ENCODE data around the gene WDR19.

The WDR19 gene

DNA sequence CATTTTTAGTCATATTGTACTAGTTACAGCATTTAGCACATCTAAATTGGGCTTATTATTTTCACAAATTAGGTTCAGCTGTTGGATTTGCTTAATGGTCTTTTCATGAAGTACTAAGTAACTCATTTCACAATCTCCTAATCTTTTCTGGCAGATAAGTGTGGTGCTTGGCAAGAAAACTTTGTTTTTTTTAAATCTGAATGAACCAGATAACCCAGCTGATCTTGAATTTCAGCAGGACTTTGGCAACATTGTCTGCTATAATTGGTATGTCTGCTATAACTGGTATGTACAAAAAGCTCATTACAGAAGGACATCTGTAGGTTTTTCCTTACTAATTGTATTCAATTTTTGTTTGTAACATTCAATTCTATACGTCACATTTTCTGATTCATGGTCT is 22.7 kb downstream of the WDR19 start:
- peaks cover 0 to 4% (median 0%) of the 10 kb centered on the region in 3 donors for H3K9me3 ChIP-seq
- H3K36me3 ChIP-seq = peaks cover 69 to 79% (median 78%) of the 10 kb centered on the region in 3 donors
- H3K4me1 ChIP-seq = no peaks in the 10 kb centered on the region
- no peak overlapping the region for H3K4me3 ChIP-seq
- intact Hi-C loops (cut with DNase I; ENCODE audit: low total_unique reads) = no loop called here
- DNase-seq = no peak
- TF ChIP-seq, protein P1, sequence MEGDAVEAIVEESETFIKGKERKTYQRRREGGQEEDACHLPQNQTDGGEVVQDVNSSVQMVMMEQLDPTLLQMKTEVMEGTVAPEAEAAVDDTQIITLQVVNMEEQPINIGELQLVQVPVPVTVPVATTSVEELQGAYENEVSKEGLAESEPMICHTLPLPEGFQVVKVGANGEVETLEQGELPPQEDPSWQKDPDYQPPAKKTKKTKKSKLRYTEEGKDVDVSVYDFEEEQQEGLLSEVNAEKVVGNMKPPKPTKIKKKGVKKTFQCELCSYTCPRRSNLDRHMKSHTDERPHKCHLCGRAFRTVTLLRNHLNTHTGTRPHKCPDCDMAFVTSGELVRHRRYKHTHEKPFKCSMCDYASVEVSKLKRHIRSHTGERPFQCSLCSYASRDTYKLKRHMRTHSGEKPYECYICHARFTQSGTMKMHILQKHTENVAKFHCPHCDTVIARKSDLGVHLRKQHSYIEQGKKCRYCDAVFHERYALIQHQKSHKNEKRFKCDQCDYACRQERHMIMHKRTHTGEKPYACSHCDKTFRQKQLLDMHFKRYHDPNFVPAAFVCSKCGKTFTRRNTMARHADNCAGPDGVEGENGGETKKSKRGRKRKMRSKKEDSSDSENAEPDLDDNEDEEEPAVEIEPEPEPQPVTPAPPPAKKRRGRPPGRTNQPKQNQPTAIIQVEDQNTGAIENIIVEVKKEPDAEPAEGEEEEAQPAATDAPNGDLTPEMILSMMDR (IDR thresholded peaks at IDR 0.05) = no peak
- no peak overlapping the region for H3K27ac ChIP-seq
- H3K27me3 ChIP-seq = no peaks in the 10 kb centered on the region

DNA sequence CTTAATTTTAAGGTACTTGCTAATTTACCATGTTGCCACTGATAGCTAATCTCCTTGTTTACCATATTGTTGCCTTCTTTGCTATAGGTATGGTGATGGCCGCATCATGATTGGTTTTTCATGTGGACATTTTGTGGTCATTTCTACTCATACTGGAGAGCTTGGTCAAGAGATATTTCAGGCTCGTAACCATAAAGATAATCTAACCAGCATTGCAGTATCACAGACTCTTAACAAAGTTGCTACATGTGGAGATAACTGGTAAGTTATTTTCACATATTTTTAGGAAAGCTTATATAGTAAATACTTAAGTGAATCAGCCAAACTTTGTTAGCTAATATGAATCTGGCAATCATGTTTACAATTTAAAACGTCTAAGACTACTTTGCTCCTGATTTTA is 23.1 kb downstream of the WDR19 start:
- Histone ChIP-seq H3K4me3 (no peak overlapping the region), H3K27me3 (no peaks in the 10 kb centered on the region), H3K9me3 (peaks cover 0 to 4% (median 0%) of the 10 kb centered on the region in 3 donors), H3K4me1 (no peaks in the 10 kb centered on the region), H3K36me3 (peaks cover 67 to 77% (median 77%) of the 10 kb centered on the region in 3 donors), H3K27ac (no peak overlapping the region)
- no peak for DNase-seq
- intact Hi-C loops (cut with DNase I; ENCODE audit: low total_unique reads) = no loop called here
- TF ChIP-seq, protein P1 (IDR thresholded peaks at IDR 0.05) = no peak

DNA sequence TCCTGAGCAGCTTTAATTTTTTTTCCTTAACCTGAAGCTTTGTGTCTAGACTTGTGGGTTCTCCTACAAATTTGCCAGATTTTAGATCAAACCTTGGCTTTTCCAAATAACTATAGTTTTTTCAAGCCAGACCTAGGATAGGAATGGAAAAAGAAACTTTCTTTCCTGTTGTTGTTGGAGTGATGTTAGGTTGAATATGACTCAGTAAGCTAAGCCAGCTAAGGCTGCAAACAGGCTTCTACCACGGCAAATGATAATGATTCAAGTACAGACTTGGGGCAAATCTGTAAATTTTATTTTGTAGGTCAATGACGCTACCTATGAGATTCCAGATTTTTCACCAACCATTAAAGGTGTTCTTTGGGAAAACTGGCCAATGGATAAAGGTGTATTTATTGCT is 45.6 kb downstream of the WDR19 start:
- H3K4me3 ChIP-seq = no peak overlapping the region
- H3K4me1 ChIP-seq = peaks cover 0 to 16% (median 0%) of the 10 kb centered on the region in 4 donors
- TF ChIP-seq, protein P1 (IDR thresholded peaks at IDR 0.05) = no peak

DNA sequence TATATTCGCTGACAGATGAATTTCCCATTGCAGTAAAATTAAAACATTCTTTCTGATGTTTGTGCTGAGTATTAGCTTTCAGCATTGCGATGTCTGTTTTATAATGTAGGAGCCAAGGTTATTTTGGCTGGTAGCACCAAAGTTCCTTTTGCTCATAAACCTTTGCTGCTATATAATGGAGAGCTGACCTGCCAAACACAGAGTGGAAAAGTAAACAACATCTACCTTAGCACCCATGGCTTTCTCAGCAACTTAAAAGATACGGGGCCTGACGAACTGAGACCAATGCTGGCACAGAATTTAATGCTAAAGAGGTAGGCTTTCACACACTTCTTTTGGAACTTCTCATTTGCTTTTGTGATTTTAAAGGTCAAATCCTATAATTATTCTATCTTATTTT is 46.0 kb downstream of the WDR19 start:
- H3K27ac ChIP-seq = peak overlapping the region in 1 of 2 donors; percentile 31
- TF ChIP-seq, protein P1 (IDR thresholded peaks at IDR 0.05) = no peak
- no peak for DNase-seq
- intact Hi-C loops (cut with DNase I; ENCODE audit: low total_unique reads) = no loop called here
- no peaks in the 10 kb centered on the region for H3K27me3 ChIP-seq
- H3K4me1 ChIP-seq = peaks cover 0 to 16% (median 0%) of the 10 kb centered on the region in 4 donors
- no peak overlapping the region for H3K4me3 ChIP-seq
- peaks cover 14 to 27% (median 20%) of the 10 kb centered on the region in 3 donors for H3K36me3 ChIP-seq
- H3K9me3 ChIP-seq = no peaks in the 10 kb centered on the region

More for the DNA sequence above, 45.6 kb downstream of the WDR19 start:
- peak overlapping the region in 1 of 2 donors; percentile 31 for H3K27ac ChIP-seq
- peaks cover 14 to 23% (median 16%) of the 10 kb centered on the region in 3 donors for H3K36me3 ChIP-seq
- no peaks in the 10 kb centered on the region for H3K9me3 ChIP-seq
- DNase-seq = no peak
- H3K27me3 ChIP-seq = no peaks in the 10 kb centered on the region
- intact Hi-C loops (cut with DNase I; ENCODE audit: low total_unique reads) = no loop called here

DNA sequence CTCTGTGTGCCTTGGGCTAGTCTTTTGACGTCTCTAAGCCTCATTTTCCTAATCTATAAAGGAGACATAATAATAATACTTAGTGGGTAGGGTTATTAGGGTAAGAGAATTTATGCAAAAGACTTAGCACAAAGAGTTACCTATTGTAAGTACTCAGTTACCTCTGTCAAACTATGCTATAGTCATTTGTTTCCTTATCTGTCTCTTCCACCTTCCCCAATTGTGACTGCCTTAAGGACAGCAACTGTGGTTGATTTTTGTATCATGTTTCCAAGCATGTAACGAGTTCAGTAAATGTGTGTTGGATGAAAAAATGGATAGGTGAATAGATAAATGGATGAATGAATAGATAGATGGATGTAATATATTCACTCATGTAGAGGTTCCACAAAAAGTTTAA is 48.1 kb downstream of the WDR19 start:
- Histone ChIP-seq H3K27ac (no peak overlapping the region), H3K4me3 (no peak overlapping the region), H3K9me3 (no peaks in the 10 kb centered on the region), H3K36me3 (peaks cover 20 to 41% (median 20%) of the 10 kb centered on the region in 3 donors), H3K27me3 (no peaks in the 10 kb centered on the region), H3K4me1 (peaks cover 0 to 16% (median 0%) of the 10 kb centered on the region in 4 donors)
- intact Hi-C loops (cut with DNase I; ENCODE audit: low total_unique reads) = no loop called here
- no peak for DNase-seq
- TF ChIP-seq, protein P1 (IDR thresholded peaks at IDR 0.05) = no peak

DNA sequence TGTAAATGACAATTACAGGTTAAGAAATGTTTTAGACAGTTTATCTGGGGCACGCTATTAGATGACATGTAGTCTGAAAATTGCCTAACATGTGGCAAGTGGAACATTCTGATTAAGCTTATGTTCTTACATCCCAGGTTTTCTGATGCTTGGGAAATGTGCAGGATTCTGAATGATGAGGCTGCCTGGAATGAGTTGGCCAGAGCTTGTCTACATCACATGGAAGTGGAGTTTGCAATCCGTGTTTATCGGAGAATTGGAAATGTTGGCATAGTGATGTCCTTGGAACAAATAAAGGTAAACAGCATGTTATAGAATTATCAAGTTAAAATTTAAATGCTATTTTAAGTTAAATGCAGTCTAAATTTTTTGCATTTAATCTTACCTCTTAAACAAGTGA is 49.3 kb downstream of the WDR19 start:
- Histone ChIP-seq H3K36me3 (peaks cover 20 to 45% (median 28%) of the 10 kb centered on the region in 3 donors), H3K27ac (no peak overlapping the region), H3K4me3 (no peak overlapping the region), H3K9me3 (no peaks in the 10 kb centered on the region), H3K4me1 (peaks cover 0 to 16% (median 0%) of the 10 kb centered on the region in 4 donors), H3K27me3 (no peaks in the 10 kb centered on the region)
- TF ChIP-seq, protein P1 (IDR thresholded peaks at IDR 0.05) = no peak
- intact Hi-C loops (cut with DNase I; ENCODE audit: low total_unique reads) = no loop called here
- DNase-seq = no peak
